Activated CD8-positive, alpha-beta T cell treated with anti-CD3 and anti-CD28 coated beads for 36 hours (primary cell): ENCODE measurements around the gene TNIP1. TPM values are rescaled to one million over a fixed set of nuclear protein-coding genes. Genes with fewer than 3 reads are reported as not detected.

Source experiments
- ATAC-seq: fragments of 200-7000 bp; cut with Tn5 transposase; one replicate; pipeline ENCODE4 v1.10.0; 2021; ENCODE audit warnings: mild to moderate bottlenecking, moderate library complexity
- CTCF ChIA-PET: fragments of 350-600 bp; sonication (Branson Sonifier 250); formaldehyde crosslinking; loops from one replicate; lab custom pipeline; 2021; ENCODE audit warnings: antibody characterized with exemption; lab: Charles Lee
- POLR2A ChIA-PET: fragments of 350-600 bp; sonication (Branson Sonifier 250); formaldehyde crosslinking; loops from one replicate; lab custom pipeline; 2021; ENCODE audit warnings: antibody characterized with exemption; lab: Charles Lee
- DNase-seq: peaks from one replicate; pipeline ENCODE4 v3.0.0-alpha.2; 2020
- H3K27ac Mint-ChIP-seq: one replicate; pipeline ENCODE4 v1.8.0; 2021; ENCODE audit warnings: mild to moderate bottlenecking, mixed read lengths
- H3K27me3 Mint-ChIP-seq: one replicate; pipeline ENCODE4 v1.8.0; 2021; ENCODE audit warnings: mixed read lengths
- H3K36me3 Mint-ChIP-seq: one replicate; pipeline ENCODE4 v1.8.0; 2021; ENCODE audit warnings: low read depth, mixed read lengths
- H3K4me1 Mint-ChIP-seq: one replicate; pipeline ENCODE4 v1.8.0; 2021; ENCODE audit warnings: low read depth, mixed read lengths
- H3K4me3 Mint-ChIP-seq: one replicate; pipeline ENCODE4 v1.8.0; 2021; ENCODE audit warnings: mild to moderate bottlenecking, moderate library complexity, mixed read lengths
- H3K9me3 Mint-ChIP-seq: one replicate; pipeline ENCODE4 v1.8.0; 2021; ENCODE audit warnings: mixed read lengths
- intact Hi-C: fragments of 100-400 bp; cut with micrococcal nuclease; formaldehyde crosslinking; loops from one replicate; pipeline ENCODE4 v1.10.0; 2022
- total RNA-seq, 2 experiments: library from RNA; stranded (reverse); gene quantifications; one replicate each; pipeline ENCODE4 v1.2.3, GENCODE V29; 2021
- TF ChIP-seq, protein P1 (sequence below): fragments of 200-600 bp; IDR thresholded peaks from one replicate; pipeline ENCODE4 v1.8.0; 2022; ENCODE audit warnings: antibody characterized with exemption, mild to moderate bottlenecking

Gene TNIP1
- total RNA-seq, 2 experiments from 2014 or later = 222 TPM

DNA sequence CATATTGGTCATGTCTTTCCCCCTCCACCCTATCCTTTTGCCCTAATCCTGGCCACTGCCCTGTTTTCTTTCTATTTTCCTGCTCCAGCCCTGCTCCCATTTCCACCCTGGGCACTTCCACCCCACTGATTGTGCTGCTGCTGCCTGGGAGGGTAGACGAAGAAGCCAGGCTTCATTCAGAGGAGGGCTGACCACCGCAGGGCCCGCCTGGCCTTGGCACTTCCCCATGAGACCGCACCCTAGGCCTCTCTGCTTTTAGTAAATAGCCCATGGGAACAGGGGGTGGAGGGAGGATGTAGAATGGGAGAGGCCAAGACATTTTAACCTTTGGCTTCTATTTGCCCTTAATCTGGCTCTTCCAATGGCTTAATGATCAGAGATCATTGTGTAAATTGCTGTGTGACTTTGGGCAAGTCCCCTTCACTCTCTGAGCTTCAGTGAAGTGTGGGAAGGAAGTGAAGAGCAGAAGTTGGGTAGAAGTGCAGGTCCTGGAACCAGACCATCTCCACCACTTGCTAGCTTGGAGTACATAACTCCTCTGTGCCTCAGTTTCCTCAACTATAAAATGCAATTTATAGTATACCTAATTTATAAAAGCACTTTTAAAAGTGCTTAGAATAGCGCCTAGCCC lies 74.0 kb downstream of the TNIP1 start:
- Mint-ChIP-seq H3K36me3 (no peaks in the 10 kb centered on the region), H3K9me3 (no peaks in the 10 kb centered on the region), H3K4me3 (no peak overlapping the region), H3K27me3 (no peaks in the 10 kb centered on the region), H3K4me1 (no peaks in the 10 kb centered on the region), H3K27ac (no peak overlapping the region)
- TF ChIP-seq, protein P1, sequence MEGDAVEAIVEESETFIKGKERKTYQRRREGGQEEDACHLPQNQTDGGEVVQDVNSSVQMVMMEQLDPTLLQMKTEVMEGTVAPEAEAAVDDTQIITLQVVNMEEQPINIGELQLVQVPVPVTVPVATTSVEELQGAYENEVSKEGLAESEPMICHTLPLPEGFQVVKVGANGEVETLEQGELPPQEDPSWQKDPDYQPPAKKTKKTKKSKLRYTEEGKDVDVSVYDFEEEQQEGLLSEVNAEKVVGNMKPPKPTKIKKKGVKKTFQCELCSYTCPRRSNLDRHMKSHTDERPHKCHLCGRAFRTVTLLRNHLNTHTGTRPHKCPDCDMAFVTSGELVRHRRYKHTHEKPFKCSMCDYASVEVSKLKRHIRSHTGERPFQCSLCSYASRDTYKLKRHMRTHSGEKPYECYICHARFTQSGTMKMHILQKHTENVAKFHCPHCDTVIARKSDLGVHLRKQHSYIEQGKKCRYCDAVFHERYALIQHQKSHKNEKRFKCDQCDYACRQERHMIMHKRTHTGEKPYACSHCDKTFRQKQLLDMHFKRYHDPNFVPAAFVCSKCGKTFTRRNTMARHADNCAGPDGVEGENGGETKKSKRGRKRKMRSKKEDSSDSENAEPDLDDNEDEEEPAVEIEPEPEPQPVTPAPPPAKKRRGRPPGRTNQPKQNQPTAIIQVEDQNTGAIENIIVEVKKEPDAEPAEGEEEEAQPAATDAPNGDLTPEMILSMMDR = no peak
- no peak for ATAC-seq
- POLR2A ChIA-PET = no interaction called here
- intact Hi-C loops = no loop called here
- DNase-seq = no peak
- CTCF ChIA-PET = interaction anchor here (2.3 kb wide), 1 partner anchor 45 kb away, joined by 6 read pairs; no protein-coding TSS in a partner anchor

DNA sequence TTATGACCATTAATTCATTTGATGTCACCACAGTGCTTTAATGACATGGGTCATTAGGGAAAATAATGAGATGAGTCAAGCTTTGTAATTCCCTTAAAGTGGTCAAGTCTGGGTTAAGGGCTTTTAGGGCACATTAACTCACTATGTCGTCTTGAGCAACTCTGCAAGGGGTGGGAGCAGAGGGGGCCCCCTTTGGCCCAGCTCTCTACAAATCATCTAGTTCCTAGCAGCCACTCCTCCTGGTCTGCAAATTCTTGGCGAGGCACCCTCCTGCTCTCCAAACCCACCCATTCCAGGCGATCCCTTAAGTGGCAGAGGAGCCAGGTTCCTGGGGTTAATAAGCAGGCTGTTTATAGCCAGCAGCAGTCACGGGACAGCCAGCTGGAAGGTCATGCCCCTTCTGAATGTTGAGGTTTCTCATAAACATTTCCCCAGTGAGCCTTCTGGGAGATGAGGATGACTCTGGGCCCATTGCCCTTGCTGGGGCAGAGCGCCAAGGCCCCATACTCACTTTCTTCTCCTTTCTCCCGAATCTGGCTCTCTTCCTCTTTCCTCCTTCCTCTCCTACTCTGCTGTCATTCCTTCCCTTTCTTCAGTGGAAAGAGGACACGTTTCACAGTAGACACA lies 74.8 kb downstream of the TNIP1 start:
- no peaks in the 10 kb centered on the region for H3K4me1 Mint-ChIP-seq
- no peaks in the 10 kb centered on the region for H3K36me3 Mint-ChIP-seq
- intact Hi-C loops = no loop called here
- CTCF ChIA-PET = interaction anchor here (1.2 to 2.3 kb wide), 2 partner anchors 45 to 109 kb away, joined by 6 to 7 read pairs; no protein-coding TSS in a partner anchor
- DNase-seq = no peak
- H3K27ac Mint-ChIP-seq = no peak overlapping the region
- H3K4me3 Mint-ChIP-seq = no peak overlapping the region
- no peaks in the 10 kb centered on the region for H3K27me3 Mint-ChIP-seq
- ATAC-seq = no peak
- TF ChIP-seq, protein P1 = no peak
- no peaks in the 10 kb centered on the region for H3K9me3 Mint-ChIP-seq
- POLR2A ChIA-PET = no interaction called here

DNA sequence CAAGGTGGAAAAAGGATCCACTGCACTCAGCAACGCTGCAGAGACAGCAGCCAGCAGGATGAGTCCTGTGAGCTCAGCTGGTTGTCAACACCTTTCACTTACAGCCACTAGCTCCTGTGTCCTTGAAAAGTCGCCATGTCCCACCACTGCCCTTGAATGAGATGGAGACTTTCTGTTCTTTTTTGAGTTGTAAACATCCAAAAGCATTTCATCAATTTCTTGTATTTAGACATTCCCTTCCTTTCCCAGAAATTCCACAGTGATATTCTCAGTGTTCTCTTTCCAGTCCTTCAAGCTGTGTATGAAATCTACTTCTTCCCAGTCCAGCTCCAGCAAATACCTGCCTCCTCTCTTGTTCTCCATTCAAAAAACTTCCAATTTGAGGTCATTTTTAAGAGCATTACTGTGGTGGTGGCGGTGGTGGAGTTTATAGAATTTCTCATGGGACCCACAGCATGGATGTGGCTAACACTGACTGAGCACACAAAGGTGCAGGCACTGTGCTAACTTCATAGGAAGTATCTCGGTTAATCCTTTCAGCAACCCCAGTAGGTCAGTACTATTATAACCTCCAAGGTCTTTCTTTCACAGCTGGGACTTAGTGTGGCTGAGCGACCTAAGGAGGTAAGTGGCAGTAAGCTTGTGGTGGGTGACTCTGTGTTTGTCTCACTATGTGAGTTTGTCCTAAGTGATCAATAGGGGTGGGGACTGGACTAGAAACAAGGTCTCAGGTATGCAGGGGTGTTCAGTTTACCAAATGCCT lies 75.5 kb downstream of the TNIP1 start:
- CTCF ChIA-PET = interaction anchor here (1.2 to 2.3 kb wide), 3 partner anchors 46 to 160 kb away, joined by 6 to 9 read pairs (median 7); no protein-coding TSS in a partner anchor
- DNase-seq (no peak), ATAC-seq (no peak)
- Mint-ChIP-seq H3K9me3 (no peaks in the 10 kb centered on the region), H3K4me1 (no peaks in the 10 kb centered on the region), H3K36me3 (no peaks in the 10 kb centered on the region), H3K4me3 (no peak overlapping the region), H3K27ac (no peak overlapping the region), H3K27me3 (no peaks in the 10 kb centered on the region)
- POLR2A ChIA-PET = no interaction called here
- TF ChIP-seq, protein P1 = no peak
- intact Hi-C loops = no loop called here

DNA sequence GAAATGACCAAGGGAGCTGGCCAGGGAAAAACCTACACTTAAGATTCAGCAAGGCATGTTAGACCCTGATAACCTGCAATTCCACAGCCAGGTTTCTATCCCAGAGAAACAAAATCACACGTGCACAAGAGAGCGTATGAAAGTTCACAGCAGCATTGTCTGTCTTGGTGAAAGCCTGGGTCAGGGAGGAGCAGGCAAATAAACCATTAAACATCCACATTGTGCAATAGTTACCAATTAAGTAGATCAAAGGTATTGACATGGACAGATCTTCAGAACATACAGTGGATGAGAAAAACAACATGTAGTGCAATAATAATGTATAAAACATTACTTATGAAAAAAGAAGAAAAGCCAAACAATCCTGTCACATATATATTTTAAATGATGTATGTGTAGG lies 76.3 kb downstream of the TNIP1 start:
- DNase-seq (no peak), ATAC-seq (no peak)
- intact Hi-C loops = no loop called here
- ChIA-PET POLR2A (no interaction called here), CTCF (interaction anchor here (1.9 to 2.3 kb wide), 2 partner anchors 47 to 161 kb away, joined by 6 to 9 read pairs; no protein-coding TSS in a partner anchor)
- no peaks in the 10 kb centered on the region for H3K36me3 Mint-ChIP-seq
- no peak overlapping the region for H3K4me3 Mint-ChIP-seq
- no peak overlapping the region for H3K27ac Mint-ChIP-seq
- H3K27me3 Mint-ChIP-seq = no peaks in the 10 kb centered on the region
- H3K4me1 Mint-ChIP-seq = no peaks in the 10 kb centered on the region
- TF ChIP-seq, protein P1 = no peak
- H3K9me3 Mint-ChIP-seq = no peaks in the 10 kb centered on the region
